GM19240 (cell line): ENCODE data around the gene SH3BGRL3.
"Not testable (repeated sequence)": the region's sequence is repeated elsewhere in the genome, so short reads cannot be mapped to it uniquely, and the experiment has no call there.

Source experiments
- DNase-seq: peaks from one replicate; pipeline ENCODE4 v3.0.0; 2011; ENCODE audit warnings: low spot score; ENCODE audit not compliant: insufficient read length

The SH3BGRL3 gene

DNA sequence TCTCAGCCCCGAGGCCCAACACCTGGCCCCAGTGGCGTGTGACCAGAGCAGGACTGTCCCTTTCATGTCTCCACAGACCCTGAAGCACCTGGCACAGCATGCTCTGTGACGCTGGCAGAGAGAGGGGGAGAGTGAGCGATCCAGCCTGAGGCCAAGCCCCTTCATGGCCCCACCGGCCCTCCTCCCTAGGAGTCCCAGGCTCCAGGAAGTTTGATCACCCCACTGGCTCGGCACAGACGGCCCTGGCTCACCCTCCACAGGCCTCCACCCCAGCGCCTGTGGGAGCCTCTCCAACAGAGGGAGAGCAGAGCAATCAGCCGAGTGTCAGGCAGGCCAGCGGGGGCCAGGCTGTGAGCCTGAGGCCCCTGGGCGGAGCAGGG is 11.0 kb downstream of the SH3BGRL3 start:
- no peak for DNase-seq

- no peak for DNase-seq
Measured at GRCh38 chr1:26291433-26291832, 11.5 kb downstream of the SH3BGRL3 start.

- no peak for DNase-seq
Measured at GRCh38 chr1:26291939-26292338, 12.1 kb downstream of the SH3BGRL3 start.

- DNase-seq = not testable (repeated sequence)
Measured at GRCh38 chr1:26292735-26293134, 12.8 kb downstream of the SH3BGRL3 start.

GRCh38 chr1:26293911-26294463 is 14.1 kb downstream of the SH3BGRL3 start:
- no peak for DNase-seq

- DNase-seq = no peak
Measured at GRCh38 chr1:26295194-26296138, 15.6 kb downstream of the SH3BGRL3 start.

- DNase-seq = no peak
Measured at GRCh38 chr1:26296340-26297056, 16.6 kb downstream of the SH3BGRL3 start.

DNA sequence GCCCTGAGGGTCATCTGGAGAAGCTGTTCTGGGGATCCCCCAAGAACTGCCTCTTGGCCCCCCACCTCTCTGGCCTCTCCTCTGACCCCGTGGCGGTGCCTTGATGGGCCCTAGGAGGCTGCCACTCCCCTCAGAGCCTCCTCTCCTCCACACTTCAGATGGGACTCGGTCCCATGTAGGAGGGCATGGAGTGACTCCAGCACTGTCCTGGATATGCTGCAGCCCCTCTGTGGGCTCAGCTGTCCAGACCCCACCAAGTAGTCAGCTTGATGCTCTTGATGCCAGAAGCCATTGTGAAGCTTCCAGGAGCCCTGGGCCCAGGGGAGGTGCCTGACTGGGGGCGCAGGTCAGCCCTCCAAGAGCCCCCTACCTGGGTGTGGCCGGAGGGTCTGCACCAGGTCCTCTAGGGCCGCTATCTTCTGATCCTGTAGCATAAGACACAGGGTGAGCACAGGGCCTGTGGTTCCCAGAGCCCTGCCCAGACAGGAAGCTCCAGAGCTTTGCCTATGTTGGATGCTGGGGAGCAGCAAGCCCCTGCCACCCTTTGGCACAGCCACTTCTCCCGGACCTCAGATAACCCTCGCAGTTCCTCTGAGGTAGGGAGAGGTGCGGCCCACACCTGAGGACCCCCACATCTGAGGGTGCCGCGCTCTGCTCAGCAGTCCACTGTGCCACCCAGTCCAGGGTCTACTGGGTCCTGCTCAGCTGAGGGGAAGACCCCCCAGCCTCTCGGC is 17.3 kb downstream of the SH3BGRL3 start:
- no peak for DNase-seq

DNA sequence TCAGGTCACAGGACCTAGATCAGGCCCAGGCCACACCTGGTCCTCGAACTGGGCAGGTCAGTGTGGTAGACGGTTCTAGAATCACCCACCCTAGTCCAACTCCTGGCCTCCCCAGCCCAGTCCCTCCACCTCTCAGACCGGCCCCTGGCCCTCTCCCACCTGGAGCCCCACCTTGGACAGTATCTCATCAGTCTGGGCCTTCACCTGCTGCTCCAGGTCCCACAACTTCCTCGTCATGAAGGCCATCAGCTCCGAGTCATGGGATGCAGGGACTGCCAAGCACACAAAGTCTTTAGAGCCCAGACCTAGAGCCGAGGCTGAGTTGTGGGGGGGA is 17.9 kb downstream of the SH3BGRL3 start:
- no peak for DNase-seq

DNA sequence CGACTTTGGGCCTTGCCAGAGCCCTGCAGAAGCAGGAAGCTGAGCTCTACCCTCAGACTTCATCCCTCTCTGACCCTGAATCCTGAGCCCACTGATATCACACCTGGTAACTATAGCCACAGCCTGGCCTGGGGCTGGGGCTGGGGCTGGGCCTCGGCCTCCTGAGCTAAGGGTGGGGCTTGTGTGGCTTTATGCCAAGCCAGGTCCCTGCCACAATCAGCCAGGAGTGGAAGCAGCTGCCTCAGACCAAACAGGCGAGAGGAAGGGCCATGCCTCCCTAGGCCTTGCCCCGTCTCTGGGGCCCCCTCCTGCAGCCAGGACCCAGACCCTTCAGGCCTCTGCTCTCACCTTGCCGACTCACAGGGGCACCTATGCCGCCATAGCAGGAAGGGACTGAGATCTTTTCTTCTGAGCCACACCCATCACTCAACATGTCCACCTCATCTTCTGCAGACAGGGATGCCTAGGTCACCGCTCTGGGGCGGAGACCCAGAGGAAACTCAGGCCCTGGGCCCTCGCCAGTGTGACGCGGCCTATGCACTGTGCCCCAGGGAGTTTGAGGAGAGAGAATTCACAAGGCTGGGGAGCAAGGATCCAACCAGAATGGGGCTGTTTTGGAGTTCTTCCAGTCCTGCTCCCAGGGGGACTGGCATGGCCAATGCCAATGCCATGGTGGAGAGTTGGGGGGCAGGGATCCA is 20.8 kb downstream of the SH3BGRL3 start:
- DNase-seq = no peak

- no peak for DNase-seq
Measured at GRCh38 chr1:26302733-26303405, 23.0 kb downstream of the SH3BGRL3 start.

GRCh38 chr1:26305667-26306289 is 25.9 kb downstream of the SH3BGRL3 start:
- no peak for DNase-seq

- peak; percentile 99 for DNase-seq
Measured at GRCh38 chr1:26306290-26307229, 26.7 kb downstream of the SH3BGRL3 start, which contains the start of gene UBXN11. TSS of gene UBXN11 (minus strand) at chr1:26306636. CDS start at chr1:26302883, 3,753 bp downstream.

- no peak for DNase-seq
Measured at GRCh38 chr1:26307363-26307781, 27.5 kb downstream of the SH3BGRL3 start.

DNA sequence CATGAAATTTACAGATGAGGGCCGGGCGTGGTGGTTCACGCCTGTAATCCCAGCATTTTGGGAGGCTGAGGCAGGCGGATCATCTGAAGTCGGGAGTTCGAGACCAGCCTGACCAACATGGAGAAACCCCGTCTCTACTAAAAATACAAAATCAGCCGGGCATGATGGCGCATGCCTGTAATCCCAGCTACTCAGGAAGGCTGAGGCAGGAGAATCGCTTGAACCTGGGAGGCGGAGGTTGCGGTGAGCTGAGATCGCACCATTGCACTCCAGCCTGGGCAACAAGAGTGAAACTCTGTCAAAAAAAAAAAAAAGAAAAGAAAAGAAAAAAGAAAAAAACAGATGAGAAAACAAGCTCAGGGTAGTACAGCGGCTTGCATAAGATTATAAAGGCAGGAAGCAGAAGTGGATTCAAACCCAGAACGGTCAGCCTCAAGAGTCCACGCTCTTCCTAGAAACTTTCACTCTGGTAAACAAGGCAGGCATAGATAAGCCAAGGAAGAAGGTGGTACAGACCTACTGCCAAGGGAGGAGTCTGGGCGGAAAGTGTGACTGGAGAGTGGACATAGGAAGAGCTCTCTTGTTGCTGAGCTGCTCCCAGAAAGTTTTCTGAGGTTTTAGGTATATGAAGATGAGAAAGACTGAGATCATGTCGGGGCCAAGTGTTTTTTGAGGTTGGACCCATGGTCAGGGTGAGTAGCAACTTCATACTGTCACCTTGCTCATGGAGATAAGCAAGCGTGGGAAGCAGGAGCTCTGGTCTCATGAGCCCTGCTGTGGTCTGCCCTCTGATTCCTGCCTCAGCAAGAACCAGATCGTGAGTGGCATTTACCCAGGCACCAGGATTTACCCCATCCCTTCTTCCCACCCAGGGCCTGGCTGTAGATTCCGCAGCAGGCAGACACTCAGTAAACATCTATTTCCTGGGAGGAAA is 28.3 kb downstream of the SH3BGRL3 start:
- DNase-seq = not testable (repeated sequence)

- no peak for DNase-seq
Measured at GRCh38 chr1:26314501-26314900, 34.6 kb downstream of the SH3BGRL3 start.
